GM18867 (cell line): Measurements from ENCODE around the gene PCGF3.
A peak's percentile ranks its signal among the peaks of the same experiment; 100 is the strongest.
"Not testable (repeated sequence)": the region's sequence is repeated elsewhere in the genome, so short reads cannot be mapped to it uniquely, and the experiment has no call there.

Source experiments
- ATAC-seq: cut with Tn5 transposase; IDR thresholded peaks from one replicate; pipeline ENCODE4 v1.9.1; 2021; ENCODE audit warnings: mild to moderate bottlenecking, moderate library complexity; ENCODE audit not compliant: unreplicated experiment

The PCGF3 gene

GRCh38 chr4:667545-667925 is 38.1 kb upstream of the PCGF3 start:
- no peak for ATAC-seq

- not testable (repeated sequence) for ATAC-seq
These were observed 37.4 kb upstream of the PCGF3 start for GRCh38 chr4:668219-668618.

- ATAC-seq: not testable (repeated sequence)
These were observed 35.6 kb upstream of the PCGF3 start for GRCh38 chr4:669806-670559.

- ATAC-seq: no peak
These were observed 33.9 kb upstream of the PCGF3 start for GRCh38 chr4:671769-672168.

- no peak for ATAC-seq
These were observed 32.1 kb upstream of the PCGF3 start for GRCh38 chr4:673349-674091.

- ATAC-seq: peak; percentile 83
These were observed 31.2 kb upstream of the PCGF3 start, which contains the start of the genes ATP5ME and MYL5 for GRCh38 chr4:674172-675035. Gene ATP5ME (minus strand): TSS chr4:674276. CDS start chr4:674247, 29 bp downstream. Gene MYL5 (plus strand): TSS chr4:674542. CDS start chr4:678027, 3,485 bp downstream.

GRCh38 chr4:675036-675882 is 30.4 kb upstream of the PCGF3 start:
- no peak for ATAC-seq

GRCh38 chr4:675980-676870 is 29.4 kb upstream of the PCGF3 start:
- ATAC-seq: no peak

- ATAC-seq: no peak
These were observed 28.8 kb upstream of the PCGF3 start for GRCh38 chr4:676871-677235.

- no peak for ATAC-seq
These were observed 28.0 kb upstream of the PCGF3 start for GRCh38 chr4:677431-678293.

GRCh38 chr4:678331-679103 is 27.1 kb upstream of the PCGF3 start:
- no peak for ATAC-seq

- ATAC-seq: no peak
These were observed 26.5 kb upstream of the PCGF3 start for GRCh38 chr4:679104-679481.

GRCh38 chr4:679629-680028 is 26.0 kb upstream of the PCGF3 start:
- no peak for ATAC-seq

GRCh38 chr4:680091-680490 is 25.5 kb upstream of the PCGF3 start:
- ATAC-seq: no peak

- ATAC-seq: no peak
These were observed 25.1 kb upstream of the PCGF3 start for GRCh38 chr4:680551-680927.

- no peak for ATAC-seq
These were observed 24.5 kb upstream of the PCGF3 start for GRCh38 chr4:680928-681645.
